GM12801 (cell line): ENCODE results near the gene PTPRA.

Source experiments
- TF ChIP-seq, protein P1 (sequence below): IDR thresholded peaks from one replicate; pipeline ENCODE4 v1.5.1; 2011; ENCODE audit warnings: control low read depth; ENCODE audit not compliant: insufficient read length; ENCODE audit errors: extremely low read depth

PTPRA gene

DNA sequence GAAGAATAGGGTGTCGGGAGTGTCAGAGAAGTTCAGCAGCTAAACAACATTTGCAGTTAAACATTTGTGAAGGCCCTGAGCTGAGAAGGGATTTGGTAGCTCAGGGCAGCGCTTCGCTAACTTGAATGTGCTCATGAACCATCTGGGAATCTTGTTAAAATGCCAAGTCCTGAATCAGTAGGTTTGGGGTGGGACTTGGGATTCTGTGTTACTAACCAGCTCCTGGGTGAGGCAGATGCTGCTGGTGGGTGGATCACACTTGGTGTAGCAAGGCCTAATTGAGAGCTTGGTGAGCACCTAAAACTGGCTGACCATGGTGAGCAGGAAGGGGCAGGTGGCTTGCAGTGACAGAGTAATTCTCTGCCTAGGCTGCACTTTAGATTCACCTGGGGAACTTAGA, 5.9 kb downstream of the PTPRA start:
- TF ChIP-seq, protein P1, sequence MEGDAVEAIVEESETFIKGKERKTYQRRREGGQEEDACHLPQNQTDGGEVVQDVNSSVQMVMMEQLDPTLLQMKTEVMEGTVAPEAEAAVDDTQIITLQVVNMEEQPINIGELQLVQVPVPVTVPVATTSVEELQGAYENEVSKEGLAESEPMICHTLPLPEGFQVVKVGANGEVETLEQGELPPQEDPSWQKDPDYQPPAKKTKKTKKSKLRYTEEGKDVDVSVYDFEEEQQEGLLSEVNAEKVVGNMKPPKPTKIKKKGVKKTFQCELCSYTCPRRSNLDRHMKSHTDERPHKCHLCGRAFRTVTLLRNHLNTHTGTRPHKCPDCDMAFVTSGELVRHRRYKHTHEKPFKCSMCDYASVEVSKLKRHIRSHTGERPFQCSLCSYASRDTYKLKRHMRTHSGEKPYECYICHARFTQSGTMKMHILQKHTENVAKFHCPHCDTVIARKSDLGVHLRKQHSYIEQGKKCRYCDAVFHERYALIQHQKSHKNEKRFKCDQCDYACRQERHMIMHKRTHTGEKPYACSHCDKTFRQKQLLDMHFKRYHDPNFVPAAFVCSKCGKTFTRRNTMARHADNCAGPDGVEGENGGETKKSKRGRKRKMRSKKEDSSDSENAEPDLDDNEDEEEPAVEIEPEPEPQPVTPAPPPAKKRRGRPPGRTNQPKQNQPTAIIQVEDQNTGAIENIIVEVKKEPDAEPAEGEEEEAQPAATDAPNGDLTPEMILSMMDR = no peak

DNA sequence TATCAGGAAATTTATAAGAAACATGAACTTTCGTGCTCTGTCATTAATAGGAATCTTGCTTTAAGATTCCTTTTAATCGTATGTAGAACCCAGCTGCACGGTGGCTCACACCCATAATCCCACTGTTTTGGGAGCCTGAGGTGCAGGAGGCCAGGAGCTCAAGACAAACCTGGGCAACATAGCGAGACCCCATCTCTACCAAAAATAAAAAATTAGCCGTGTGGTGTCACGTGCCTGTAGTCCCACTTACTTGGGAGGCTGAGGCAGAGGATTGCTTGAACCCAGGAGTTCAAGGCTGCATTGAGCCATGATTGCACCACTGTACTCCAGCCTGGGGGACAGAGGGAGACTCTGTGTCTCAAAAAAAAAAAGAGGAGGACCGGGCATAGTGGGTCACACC, 7.4 kb downstream of the PTPRA start:
- TF ChIP-seq, protein P1 = no peak

DNA sequence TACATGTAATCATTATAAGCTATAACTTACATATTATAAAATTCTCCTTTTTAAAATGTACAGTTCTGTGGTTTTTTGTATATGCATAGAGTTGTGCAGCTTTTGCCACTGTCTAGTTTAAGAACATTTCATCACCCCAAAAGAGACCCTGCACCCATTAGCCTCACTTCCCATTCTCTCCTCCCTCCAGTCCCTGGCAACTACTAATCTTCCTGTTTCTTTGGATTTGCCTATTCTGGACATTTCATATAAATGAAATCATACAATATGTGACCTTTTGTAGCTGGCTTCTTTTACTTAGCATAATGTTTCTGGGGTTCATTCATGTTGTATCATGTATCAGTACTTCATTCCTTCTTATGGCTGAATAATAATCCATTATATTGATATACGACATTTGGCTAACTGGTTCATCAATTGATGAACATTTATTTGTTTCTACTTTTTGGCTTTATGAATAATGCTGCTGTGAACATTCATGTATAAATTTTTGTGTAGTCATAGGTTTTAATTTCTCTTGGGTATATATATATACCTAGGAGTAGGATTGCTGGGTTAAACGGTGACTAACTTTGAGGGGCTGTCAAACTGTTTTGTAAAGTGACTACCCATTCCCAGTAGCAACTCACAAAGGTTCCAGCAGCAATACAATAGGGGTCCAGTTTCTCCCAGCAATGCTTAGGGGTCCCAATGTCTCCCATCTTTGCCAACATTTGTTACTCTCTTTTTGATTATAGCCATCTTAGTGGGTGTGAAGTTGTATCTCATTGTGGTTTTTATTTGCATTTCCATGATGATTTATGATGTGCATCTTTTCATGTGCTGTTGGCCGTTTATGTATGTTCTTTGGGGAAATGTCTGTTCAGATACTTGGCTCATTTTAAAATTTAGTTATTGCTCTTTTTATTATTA, 10.7 kb downstream of the PTPRA start:
- TF ChIP-seq, protein P1 = no peak

DNA sequence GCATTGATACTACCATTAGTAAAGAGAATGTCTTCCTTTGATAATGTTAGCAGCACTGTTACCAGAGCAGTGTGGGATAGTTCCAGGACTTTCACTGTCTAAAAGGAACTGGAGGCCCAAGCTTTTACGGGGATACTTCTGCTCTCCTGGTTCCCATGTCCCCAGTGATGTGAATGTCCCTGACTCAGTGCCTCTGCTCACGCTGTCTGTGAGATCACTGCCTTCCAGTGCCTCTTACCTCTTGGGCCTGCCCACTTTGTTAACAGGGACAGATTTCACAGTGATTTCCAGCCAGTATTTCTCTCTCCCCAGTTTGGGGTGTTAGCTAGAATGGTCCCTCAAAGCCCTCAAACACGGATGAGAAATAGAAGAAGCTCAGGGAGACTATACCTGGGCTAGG, 14.4 kb downstream of the PTPRA start:
- TF ChIP-seq, protein P1 = no peak

DNA sequence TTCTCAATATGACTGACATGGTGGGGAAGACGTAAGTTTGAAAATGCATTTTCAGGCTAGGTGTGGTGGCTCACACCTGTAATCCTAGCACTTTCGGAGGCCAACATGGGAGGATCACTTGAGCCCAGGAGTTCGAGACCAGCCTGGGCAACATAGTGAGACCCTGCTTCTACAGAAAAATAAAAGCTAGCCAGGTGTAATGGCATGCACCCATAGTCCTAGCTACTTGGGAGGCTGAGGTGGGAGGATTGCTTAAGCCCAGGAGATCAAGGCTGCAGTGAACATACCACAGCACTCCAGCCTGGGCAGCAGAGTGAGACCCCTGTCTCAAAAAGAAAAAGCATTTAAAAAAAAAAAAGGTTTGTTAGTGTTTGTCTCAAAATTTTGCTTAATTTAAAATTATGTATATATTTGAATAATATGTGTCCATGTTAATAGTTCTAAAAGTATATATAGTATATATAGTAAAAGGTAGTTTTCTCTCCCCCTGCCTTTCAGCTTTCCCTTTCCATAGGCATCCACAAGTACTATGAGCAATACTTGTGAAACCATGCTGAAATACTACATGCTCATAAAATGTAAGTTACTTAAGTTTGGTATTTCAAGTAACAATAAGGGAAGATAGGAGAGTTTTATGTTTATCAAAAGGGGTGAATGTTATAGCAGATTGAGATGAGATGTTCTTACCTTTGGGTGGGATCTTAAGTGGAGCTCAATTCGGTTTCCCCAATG, 15.1 kb downstream of the PTPRA start:
- TF ChIP-seq, protein P1 = no peak

DNA sequence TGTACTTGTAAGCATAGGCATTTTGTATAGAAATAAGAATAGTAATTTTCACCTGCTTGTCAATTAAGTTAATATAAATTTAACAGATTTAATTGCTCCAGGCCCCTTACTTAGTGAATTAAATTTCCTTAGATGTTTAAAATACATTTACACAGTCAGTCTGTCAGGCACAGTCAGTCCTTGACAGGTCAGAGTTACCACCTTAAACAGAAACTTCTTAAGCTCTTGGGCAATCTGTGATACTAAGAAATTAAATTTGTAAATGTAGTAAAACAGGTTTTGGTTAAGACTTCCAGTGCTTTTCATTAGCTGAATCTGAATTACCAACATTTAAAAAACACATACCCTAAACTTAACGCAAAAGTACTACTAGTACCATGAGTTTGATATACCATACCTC, 15.9 kb downstream of the PTPRA start:
- TF ChIP-seq, protein P1 = no peak

DNA sequence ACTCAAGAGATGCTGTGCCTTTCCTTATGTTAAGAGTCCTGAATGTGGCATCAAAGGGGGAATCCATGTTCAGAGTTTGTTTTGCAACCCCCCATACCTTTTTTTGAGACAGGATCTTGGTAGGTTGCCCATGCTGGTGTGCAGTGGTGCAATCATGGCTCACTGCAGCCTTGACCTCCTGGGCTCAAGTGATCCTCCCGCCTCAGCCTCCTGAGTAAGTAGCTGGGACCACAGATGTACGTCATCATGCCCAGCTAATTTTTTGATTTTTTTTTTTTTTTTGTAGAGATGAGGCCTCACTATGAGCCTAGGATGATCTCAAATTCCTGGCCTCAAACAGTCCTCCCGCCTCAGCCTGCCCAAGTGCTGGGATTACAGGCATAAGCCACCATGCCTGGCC, 16.5 kb downstream of the PTPRA start:
- TF ChIP-seq, protein P1 = no peak
